IMR-90 (cell line): Measurements from ENCODE around the gene CT45A1. TPM values are rescaled to one million over a fixed set of nuclear protein-coding genes. Genes with fewer than 3 reads are reported as not detected.

Experiments used
- ATAC-seq: fragments of 200-7000 bp; cut with Tn5 transposase; 2 replicates; pipeline ENCODE4 v1.9.1; 2020; ENCODE audit warnings: low read depth, mild to moderate bottlenecking, moderate library complexity
- BruUV-seq: library from RNA; stranded (reverse); fragments of 400-500 nt; replicated peaks from 2 replicates; lab custom pipeline; 2021; lab: Mats Ljungman, UMichigan
- CTCF ChIA-PET: fragments of 300-600 bp; formaldehyde crosslinking; extraction: SDS; loops from one replicate; lab custom pipeline; 2021; ENCODE audit warnings: antibody characterized with exemption; lab: Yijun Ruan, JAX
- POLR2A ChIA-PET: fragments of 300-600 bp; sonication (Branson Sonifier 250); formaldehyde crosslinking; loops from one replicate; lab custom pipeline; 2022; ENCODE audit warnings: antibody characterized with exemption; ENCODE audit not compliant: unreplicated experiment; lab: Charles Lee
- DNase-seq: peaks from one replicate; pipeline ENCODE4 v3.0.0; 2013
- H2AFZ ChIP-seq: replicated peaks from 2 replicates; pipeline ENCODE3; 2013; ENCODE audit warnings: low read length, mild to moderate bottlenecking; ENCODE audit not compliant: poor library complexity
- H2AK5ac ChIP-seq: 2 replicates; pipeline ENCODE4 v1.6.1; 2013; ENCODE audit warnings: low read depth, low read length, inconsistent platforms
- H2AK9ac ChIP-seq: replicated peaks from 2 replicates; pipeline ENCODE3; 2013; ENCODE audit warnings: mild to moderate bottlenecking, low read depth, low read length, moderate library complexity; ENCODE audit not compliant: poor library complexity
- H2BK120ac ChIP-seq: 2 replicates; pipeline ENCODE4 v1.6.1; 2013; ENCODE audit warnings: low read depth, low read length, inconsistent platforms
- H2BK15ac ChIP-seq: 3 replicates; pipeline ENCODE4 v1.6.1; 2013; ENCODE audit warnings: low read depth, low read length, inconsistent platforms
- H2BK20ac ChIP-seq: 2 replicates; pipeline ENCODE4 v1.6.1; 2013; ENCODE audit warnings: low read depth, mild to moderate bottlenecking, inconsistent platforms, low read length, moderate library complexity
- H2BK5ac ChIP-seq: 2 replicates; pipeline ENCODE4 v1.6.1; 2013; ENCODE audit warnings: mild to moderate bottlenecking, low read depth, low read length, inconsistent platforms; ENCODE audit not compliant: poor library complexity, severe bottlenecking
- H3K14ac ChIP-seq: replicated peaks from 2 replicates; pipeline ENCODE4 v1.6.1; 2013; ENCODE audit warnings: low read depth, low read length, inconsistent platforms
- H3K18ac ChIP-seq: 2 replicates; pipeline ENCODE4 v1.6.1; 2013; ENCODE audit warnings: low read depth, low read length, control low read depth
- H3K23ac ChIP-seq: 2 replicates; pipeline ENCODE4 v1.6.1; 2013; ENCODE audit warnings: low read depth, low read length, inconsistent platforms
- H3K27ac ChIP-seq: 2 replicates; pipeline ENCODE4 v1.5.1; 2013; ENCODE audit warnings: mild to moderate bottlenecking, control low read depth, low read length; ENCODE audit not compliant: insufficient read depth
- H3K27me3 ChIP-seq: 2 replicates; pipeline ENCODE4 v1.6.1; 2013; ENCODE audit warnings: low read length; ENCODE audit not compliant: control insufficient read depth, insufficient read depth
- H3K36me3 ChIP-seq: 2 replicates; pipeline ENCODE4 v1.6.1; 2013; ENCODE audit warnings: low read length, mixed read lengths; ENCODE audit not compliant: control insufficient read depth, insufficient read depth
- H3K4ac ChIP-seq: 2 replicates; pipeline ENCODE4 v1.6.1; 2013; ENCODE audit warnings: low read depth, low read length, inconsistent platforms
- H3K4me1 ChIP-seq: 2 replicates; pipeline ENCODE4 v1.6.1; 2013; ENCODE audit warnings: low read length, mixed read lengths; ENCODE audit not compliant: control insufficient read depth, insufficient read depth
- H3K4me2 ChIP-seq: 2 replicates; pipeline ENCODE4 v1.6.1; 2013; ENCODE audit warnings: low read depth, mild to moderate bottlenecking, control low read depth, low read length, moderate library complexity
- H3K4me3 ChIP-seq: 2 replicates; pipeline ENCODE4 v1.5.1; 2013; ENCODE audit warnings: low read depth, mild to moderate bottlenecking, control low read depth, low read length, moderate library complexity; ENCODE audit not compliant: insufficient read depth
- H3K56ac ChIP-seq: 2 replicates; pipeline ENCODE4 v1.6.1; 2013; ENCODE audit warnings: low read length, inconsistent platforms; ENCODE audit not compliant: insufficient read depth; ENCODE audit errors: extremely low read depth
- H3K79me1 ChIP-seq, 2 experiments: 2 replicates each; pipeline ENCODE4 v1.6.1; 2013; ENCODE audit warnings: low read length in 2 of 2, inconsistent platforms in 1 of 2, low read depth in 1 of 2
- H3K9ac ChIP-seq: 2 replicates; pipeline ENCODE4 v1.6.1; 2013; ENCODE audit warnings: low read depth, low read length, control low read depth
- H3K9me1 ChIP-seq: 2 replicates; pipeline ENCODE4 v1.6.1; 2013; ENCODE audit warnings: low read length, inconsistent platforms; ENCODE audit not compliant: insufficient read depth
- H3K9me3 ChIP-seq: 2 replicates; pipeline ENCODE4 v1.6.1; 2013; ENCODE audit warnings: low read length; ENCODE audit not compliant: control insufficient read depth, insufficient read depth
- H4K20me1 ChIP-seq: 2 replicates; pipeline ENCODE4 v1.6.1; 2013; ENCODE audit warnings: low read length, inconsistent platforms; ENCODE audit not compliant: insufficient read depth
- H4K5ac ChIP-seq: 2 replicates; pipeline ENCODE4 v1.6.1; 2013; ENCODE audit warnings: mild to moderate bottlenecking, low read depth, low read length, control low read depth
- H4K8ac ChIP-seq, 2 experiments: 2 replicates each; pipeline ENCODE4 v1.6.1; 2013; ENCODE audit warnings: low read depth in 2 of 2, low read length in 2 of 2, control low read depth in 1 of 2, inconsistent platforms in 1 of 2
- H4K91ac ChIP-seq: 2 replicates; pipeline ENCODE4 v1.6.1; 2013; ENCODE audit warnings: low read depth, low read length, inconsistent platforms; ENCODE audit not compliant: insufficient read depth
- BHLHE40 ChIP-seq: fragments of 150-350 bp; IDR thresholded peaks from 2 replicates; pipeline ENCODE4 v1.6.1; 2016; ENCODE audit warnings: mild to moderate bottlenecking, low read depth, low read length
- CHD1 ChIP-seq: IDR thresholded peaks from 2 replicates; pipeline ENCODE4 v1.6.1; 2012; ENCODE audit warnings: low read depth, low read length, improper control_type of control experiment
- CTCF ChIP-seq: conservative IDR thresholded peaks from 2 replicates; pipeline ENCODE4 v1.5.1; 2012; ENCODE audit warnings: mild to moderate bottlenecking, low read depth, low read length, improper control_type of control experiment
- ELK1 ChIP-seq: fragments of 150-350 bp; IDR thresholded peaks from 2 replicates; pipeline ENCODE4 v1.6.1; 2016; ENCODE audit warnings: low read depth, mild to moderate bottlenecking, low read length, moderate library complexity, borderline replicate concordance
- FOS ChIP-seq: fragments of 150-350 bp; IDR thresholded peaks from 2 replicates; pipeline ENCODE4 v1.6.1; 2016; ENCODE audit warnings: low read depth, low read length
- MAFK ChIP-seq: IDR thresholded peaks from 2 replicates; pipeline ENCODE4 v1.6.1; 2012; ENCODE audit warnings: low read depth, low read length, improper control_type of control experiment
- MXI1 ChIP-seq: IDR thresholded peaks from 2 replicates; pipeline ENCODE4 v1.6.1; 2012; ENCODE audit warnings: low read depth, mild to moderate bottlenecking, low read length, moderate library complexity, borderline replicate concordance
- NFE2L2 ChIP-seq: fragments of 150-350 bp; IDR thresholded peaks from 2 replicates; pipeline ENCODE4 v1.6.1; 2016; ENCODE audit warnings: low read depth, mild to moderate bottlenecking, low read length
- POLR2A ChIP-seq: IDR thresholded peaks from 2 replicates; pipeline ENCODE4 v1.6.1; 2012; ENCODE audit warnings: mild to moderate bottlenecking, low read depth, low read length
- RAD21 ChIP-seq: IDR thresholded peaks from 2 replicates; pipeline ENCODE4 v1.6.1; 2012; ENCODE audit warnings: low read length, improper control_type of control experiment
- RCOR1 ChIP-seq: IDR thresholded peaks from 2 replicates; pipeline ENCODE4 v1.6.1; 2012; ENCODE audit warnings: mild to moderate bottlenecking, low read length, improper control_type of control experiment; ENCODE audit not compliant: insufficient replicate concordance
- RFX5 ChIP-seq: IDR thresholded peaks from 2 replicates; pipeline ENCODE4 v1.8.0; 2012; ENCODE audit warnings: low read depth, mild to moderate bottlenecking, low read length, moderate library complexity
- SMC3 ChIP-seq: fragments of 150-350 bp; IDR thresholded peaks from 2 replicates; pipeline ENCODE4 v1.6.1; 2016; ENCODE audit warnings: low read depth, mild to moderate bottlenecking, antibody characterized with exemption, low read length, moderate library complexity
- USF2 ChIP-seq: fragments of 150-350 bp; IDR thresholded peaks from 2 replicates; pipeline ENCODE4 v1.6.1; 2017; ENCODE audit warnings: mild to moderate bottlenecking, antibody characterized with exemption, low read length, low read depth
- WGBS, 2 experiments: methylation state at CpG; one replicate each; pipeline versions ENCODE4 v1.1.5 to v1.1.7; 2013; ENCODE audit warnings: missing lambda C conversion rate in 2 of 2; ENCODE audit not compliant: insufficient read length in 1 of 2; ENCODE audit errors: extremely low coverage in 2 of 2; 5-methylcytosine and 5-hydroxymethylcytosine counted together
- dilution Hi-C: fragments of 300-500 bp; cut with HindIII; formaldehyde crosslinking; loops from one replicate; pipeline ENCODE4 v1.14.3; 2018; ENCODE audit warnings: low sequenced_read_pairs; ENCODE audit not compliant: unreplicated experiment
- in situ Hi-C: fragments of 300-500 bp; cut with MboI; formaldehyde crosslinking; loops from 3 replicates; pipeline ENCODE4 v1.14.3; 2019; ENCODE audit warnings: low sequenced_read_pairs, inconsistent platforms, mixed read lengths
- intact Hi-C: fragments of 100-400 bp; cut with micrococcal nuclease; formaldehyde crosslinking; loops from 2 replicates; pipeline ENCODE4 v1.10.0; 2022
- polyA plus RNA-seq, 3 experiments: library from polyadenylated mRNA; depleted of rRNA; stranded (reverse); fragments of >200 nt; gene quantifications; 2 replicates each; pipeline ENCODE4 v1.2.3, GENCODE V29; 2012; ENCODE audit warnings: low replicate concordance in 1 of 3
- total RNA-seq: library from RNA; depleted of rRNA; stranded (reverse); fragments of >200 nt; gene quantifications from 2 replicates; pipeline ENCODE4 v1.2.3, GENCODE V29; 2012

Gene CT45A1
- total and polyA plus RNA-seq, 2 of the 4 experiments (the other 2 are of a cell fraction), result not detected

GRCh38 chrX:135741192-135741715, 27.8 kb downstream of the CT45A1 start:
- H3K9me1 ChIP-seq, result no peaks in the 10 kb centered on the region
- in situ Hi-C loops (no loop called here), intact Hi-C loops (no loop called here), dilution Hi-C loops (no loop called here)
- no peak overlapping the region for H3K4ac ChIP-seq
- H3K27me3 ChIP-seq, result no peaks in the 10 kb centered on the region
- no peak overlapping the region for H2AFZ ChIP-seq
- no peaks in the 10 kb centered on the region for H3K36me3 ChIP-seq
- H3K27ac ChIP-seq, result no peak overlapping the region
- no peak overlapping the region for H2BK15ac ChIP-seq
- TF ChIP-seq POLR2A, result no peak
- no peak for TF ChIP-seq MXI1
- no peak for TF ChIP-seq NFE2L2
- no peak for TF ChIP-seq USF2
- TF ChIP-seq CTCF, result no peak
- TF ChIP-seq ELK1, result no peak
- TF ChIP-seq CHD1, result no peak
- TF ChIP-seq BHLHE40, result no peak
- TF ChIP-seq RFX5, result no peak
- TF ChIP-seq RAD21, result no peak
- TF ChIP-seq SMC3, result no peak
- no peak for TF ChIP-seq RCOR1
- no peak for TF ChIP-seq MAFK
- TF ChIP-seq FOS, result no peak
- BruUV-seq, result no TSS peak
- H4K20me1 ChIP-seq, result no peaks in the 10 kb centered on the region
- ChIA-PET CTCF (interaction anchor here (0.6 kb wide), 1 partner anchor 525 kb away, joined by 3 read pairs; no protein-coding TSS in a partner anchor), POLR2A (no interaction called here)
- H2BK5ac ChIP-seq, result no peak overlapping the region
- no peak overlapping the region for H4K91ac ChIP-seq
- H3K4me2 ChIP-seq, result no peak overlapping the region
- H3K23ac ChIP-seq, result no peak overlapping the region
- no peak overlapping the region for H2AK5ac ChIP-seq
- DNase-seq, result no peak
- no peak overlapping the region for H2BK20ac ChIP-seq
- H3K56ac ChIP-seq, result no peak overlapping the region
- no peak overlapping the region for H4K8ac ChIP-seq
- H3K18ac ChIP-seq, result no peak overlapping the region
- no peak overlapping the region for H4K5ac ChIP-seq
- no peak overlapping the region for H2BK120ac ChIP-seq
- WGBS, 2 experiments, result 80% methylated on average over 4 of the region's 23 CpGs; no CpG with 5 or more reads in 1 of the 2 experiments
- H3K9me3 ChIP-seq, result no peaks in the 10 kb centered on the region
- H2AK9ac ChIP-seq, result no peak overlapping the region
- no peak overlapping the region for H3K4me3 ChIP-seq
- no peaks in the 10 kb centered on the region for H3K79me1 ChIP-seq
- ATAC-seq, result no peak
- no peak overlapping the region for H3K14ac ChIP-seq
- no peaks in the 10 kb centered on the region for H3K4me1 ChIP-seq
- H3K9ac ChIP-seq, result no peak overlapping the region
